Transverse colon (tissue), 4 donors: ENCODE measurements around the gene SNX25.

Experiments used
- CTCF ChIP-seq, 5 experiments: fragments of 200-600 bp in 3 of 5; fragments of 450-650 bp in 2 of 5; sonication (generic) in 3 of 5; IDR thresholded peaks; 1 replicate in 2 of 5; 2 replicates in 3 of 5; pipeline ENCODE4 v1.5.1; 2016 to 2017; ENCODE audit warnings: antibody characterized with exemption in 5 of 5, inconsistent platforms in 3 of 5, mild to moderate bottlenecking in 2 of 5, moderate library complexity in 1 of 5
- EP300 ChIP-seq: sonication (generic); formaldehyde crosslinking; IDR thresholded peaks from one replicate; pipeline ENCODE4 v1.6.1; 2017; ENCODE audit warnings: antibody characterized with exemption, low read depth
- POLR2A ChIP-seq: fragments of 450-650 bp; IDR thresholded peaks from one replicate; pipeline ENCODE4 v1.6.1; 2016; ENCODE audit warnings: antibody characterized with exemption, mild to moderate bottlenecking, moderate library complexity
- POLR2AphosphoS5 ChIP-seq, 3 donors: sonication (generic); formaldehyde crosslinking; IDR thresholded peaks; one replicate each; pipeline ENCODE4 v1.6.1; 2016; ENCODE audit warnings: antibody characterized with exemption in 3 of 3

DNA sequence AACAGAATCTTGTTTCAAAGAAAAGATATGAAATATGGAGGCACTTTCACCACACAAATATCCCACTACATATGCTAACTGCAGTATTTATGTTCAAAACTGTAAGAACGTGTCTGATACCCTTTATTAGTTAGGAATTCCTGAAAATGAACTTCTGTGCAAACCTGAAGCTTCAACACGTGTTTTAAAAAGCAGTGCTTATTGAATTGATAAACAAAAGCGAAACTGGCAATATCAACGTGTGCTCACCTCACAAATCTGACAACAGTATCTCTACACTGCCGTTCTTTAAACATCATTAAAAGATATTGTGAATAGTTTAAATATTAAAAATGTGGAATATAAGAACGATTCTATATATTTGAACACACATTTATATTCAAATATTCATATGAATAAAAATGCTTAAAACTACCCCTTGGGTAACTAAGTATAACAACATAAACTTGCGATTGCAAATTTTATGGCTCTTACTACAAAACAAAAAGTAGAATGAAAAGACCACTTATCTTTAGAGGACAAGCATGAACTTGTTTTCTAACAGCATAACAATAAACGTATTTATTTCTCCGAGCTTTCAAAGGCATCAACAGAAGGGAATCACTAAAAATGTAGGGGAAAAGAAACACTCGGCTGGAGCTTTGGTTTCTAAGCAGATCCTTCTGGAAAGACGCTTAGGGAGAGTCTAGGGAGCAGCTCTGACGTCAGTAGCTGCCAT is 186.0 kb downstream of the SNX25 start, which contains the start of gene LRP2BP:
- no peak for TF ChIP-seq POLR2A
- no peak for TF ChIP-seq CTCF (IDR thresholded peaks at IDR 0.05)
- TF ChIP-seq EP300, result peak; percentile 11
- TF ChIP-seq POLR2AphosphoS5 (IDR thresholded peaks at IDR 0.05), result no peak
